Heart right ventricle (tissue), 16 donors: ENCODE results near the gene ZNF117. TPM values are rescaled to one million over a fixed set of nuclear protein-coding genes. Genes with fewer than 3 reads are reported as not detected.
"Not testable (repeated sequence)": the region's sequence is repeated elsewhere in the genome, so short reads cannot be mapped to it uniquely, and the experiment has no call there.

Experiments used
- ATAC-seq, 8 donors: fragments of 200-7000 bp; cut with Tn5 transposase; one replicate each; pipeline ENCODE4 v1.9.1; 2020; ENCODE audit warnings: mild to moderate bottlenecking in 8 of 8, moderate library complexity in 8 of 8, moderate number of reproducible peaks in 1 of 8
- DNase-seq, 2 donors: peaks; one replicate each; pipeline ENCODE4 v3.0.0-alpha.2; 2020
- H3K27ac ChIP-seq, 10 donors: fragments of 200-600 bp; sonication (generic) in 2 of 10; one replicate each; pipeline versions ENCODE4 v1.5.0 to v1.8.0; 2020 to 2022; ENCODE audit warnings: mild to moderate bottlenecking in 3 of 10
- H3K27me3 ChIP-seq, 7 donors: fragments of 200-600 bp; one replicate each; pipeline ENCODE4 v1.8.0; 2021 to 2022; ENCODE audit warnings: mild to moderate bottlenecking in 2 of 7
- H3K36me3 ChIP-seq, 9 donors: fragments of 200-600 bp; sonication (generic) in 1 of 9; one replicate each; pipeline versions ENCODE4 v1.5.0 to v1.8.0; 2020 to 2022; ENCODE audit warnings: mild to moderate bottlenecking in 2 of 9
- H3K4me1 ChIP-seq, 9 donors: fragments of 200-600 bp; sonication (generic) in 1 of 9; one replicate each; pipeline versions ENCODE4 v1.5.0 to v1.8.0; 2020 to 2022; ENCODE audit warnings: mild to moderate bottlenecking in 4 of 9
- H3K4me3 ChIP-seq, 10 donors: fragments of 200-600 bp; sonication (generic) in 2 of 10; one replicate each; pipeline versions ENCODE4 v1.5.0 to v1.8.0; 2020 to 2022; ENCODE audit warnings: mild to moderate bottlenecking in 7 of 10, moderate library complexity in 2 of 10
- H3K9me3 ChIP-seq, 11 donors: fragments of 200-600 bp in 10 of 11; sonication (generic) in 2 of 11; one replicate each; pipeline versions ENCODE4 v1.5.0 to v1.8.0; 2013 to 2022; ENCODE audit warnings: mild to moderate bottlenecking in 2 of 11, control low read depth in 1 of 11, moderate library complexity in 1 of 11
- CTCF ChIP-seq, 9 donors: fragments of 200-600 bp; sonication (generic) in 2 of 9; IDR thresholded peaks; one replicate each; pipeline versions ENCODE4 v1.5.0 to v1.8.0; 2021 to 2022; ENCODE audit warnings: antibody characterized with exemption in 9 of 9, mild to moderate bottlenecking in 5 of 9, moderate library complexity in 1 of 9
- WGBS, 2 donors: extraction: QIAGEN DNeasy Blood & Tissue Kit; methylation state at CpG; one replicate each; pipeline ENCODE4 v1.1.7; 2013; ENCODE audit warnings: inconsistent platforms in 1 of 2; 5-methylcytosine and 5-hydroxymethylcytosine counted together
- intact Hi-C, 10 donors: fragments of 100-400 bp; cut with DNase I; formaldehyde crosslinking; loops; one replicate each; pipeline versions ENCODE4 v1.11.1 to v1.14.2; 2022
- polyA plus RNA-seq, 2 donors: library from polyadenylated mRNA; stranded (reverse); fragments of 200-250 nt; gene quantifications; one replicate each; pipeline ENCODE4 v1.2.3, GENCODE V29; 2013
- total RNA-seq, 10 donors: library from RNA; stranded (reverse); fragmentation: NEBNext Ultra II Directional in 3 of 10; extraction: Animal tissue kit (Norgen Biotek cat#: 25700) in 3 of 10; gene quantifications; one replicate each; pipeline versions ENCODE4 v1.2.1 to v1.2.4, GENCODE V29; 2021 to 2023
- donor health status: Arrhythmogenic right ventricular cardiomyopathy.
- donor health status: ischemic (EF 13 %, LVEDD 7.1; RV severe dilation, severe dysfunction).
- donor health status: healthy with polysubstance abuse.
- donor health status: DM: no; HTN: yes; CAD: no.
- donor health status: DM: no; HTN: no; CAD: no.
- donor health status: ischemic (EF 25% LVEDD 6.9; RV normal size, moderate dysfunction).
- donor health status: ischemic (EF 25% LVEDD 5.7; RV mildly dilated, moderate dysfunction).
- donor health status: healthy.
- donor health status: DM: yes; HTN: yes; CAD: no.
- donor health status: Ischemic cardiomyopathy.
- donor health status: ischemic (EF 35%, LVEDD 5.7; RV mildly dilated, moderate dysfunction).
- donor health status: nonischemic (EF 11% LVEDD 7.7; RV severe dilation, severe dysfunction).
- donor health status: DM: yes; HTN: yes; CAD: no.
- donor health status: PGD.
- donor health status: ischemic (EF 29% LVEDD 5.4; RV normal size, mild dysfunction).
- donor health status: nonischemic (EF 23%, LVEDD 6.1; RV moderate dilation, normal function).

Gene ZNF117
- total and polyA plus RNA-seq, 12 donors = 1.8 to 8.3 (median 3.1) TPM

- TF ChIP-seq CTCF (IDR thresholded peaks at IDR 0.05) = no peak
- Histone ChIP-seq H3K4me3 (no peak overlapping the region), H3K27me3 (no peaks in the 10 kb centered on the region), H3K36me3 (peaks cover 0 to 2% (median 0%) of the 10 kb centered on the region in 9 donors), H3K4me1 (no peaks in the 10 kb centered on the region), H3K27ac (no peak overlapping the region), H3K9me3 (peaks cover 0 to 68% (median 8%) of the 10 kb centered on the region in 11 donors)
- DNase-seq (no peak), ATAC-seq (no peak)
- WGBS, 2 donors = 89 to 97% methylated on average over 1 of the region's 1 CpG
- intact Hi-C loops = no loop called here
These were observed 56.4 kb downstream of the ZNF117 start for GRCh38 chr7:64934478-64934877.

- H3K4me3 ChIP-seq, H3K4me1 ChIP-seq, DNase-seq, H3K27ac ChIP-seq, H3K27me3 ChIP-seq, ATAC-seq, intact Hi-C loops: not testable (repeated sequence)
- H3K9me3 ChIP-seq = peaks cover 0 to 100% (median 20%) of the 10 kb centered on the region in 11 donors
- WGBS, 2 donors = 98 to 99% methylated on average over 4 of the region's 4 CpGs
- H3K36me3 ChIP-seq = peaks cover 0 to 57% (median 36%) of the 10 kb centered on the region in 9 donors
These were observed 62.3 kb downstream of the ZNF117 start for GRCh38 chr7:64928252-64929187.

Other genes starting within 250 kb of the ZNF117 start
- gene ZNF138, start 196.6 kb downstream of the ZNF117 start, total RNA-seq = 1 to 10 TPM; 3.9 to 6.7 (median 5.1) TPM
- 1 to 10 TPM; 1.4 to 9.1 TPM for gene ZNF138, start 196.6 kb downstream of the ZNF117 start, polyA plus RNA-seq
- gene ZNF273, start 87.8 kb downstream of the ZNF117 start, total RNA-seq = 1 to 10 TPM in 9 of 10 donors, under 1 TPM in 1; 1.00 to 2.3 (median 1.6) TPM
- 1 to 10 TPM in 1 of 2 donors, under 1 TPM in 1; 0.90 to 3.1 TPM for gene ZNF273, start 87.8 kb downstream of the ZNF117 start, polyA plus RNA-seq
- 1 to 10 TPM; 4.6 to 9.3 (median 6.7) TPM for gene ERV3-1, start 15.7 kb upstream of the ZNF117 start, total RNA-seq
- gene ERV3-1, start 15.7 kb upstream of the ZNF117 start, polyA plus RNA-seq = 1 to 10 TPM; 2.0 to 3.0 TPM